ENCODE measurements around the gene QKI. TPM values are rescaled to one million over a fixed set of nuclear protein-coding genes. Genes with fewer than 3 reads are reported as not detected.
"Not testable (repeated sequence)": the region's sequence is repeated elsewhere in the genome, so short reads cannot be mapped to it uniquely, and the experiment has no call there.

The QKI gene
- total and polyA plus RNA-seq, 2 of the 8 experiments (the other 6 are each of a cell fraction or from before 2014, with no cell fraction given) = 181 to 183 TPM

DNA sequence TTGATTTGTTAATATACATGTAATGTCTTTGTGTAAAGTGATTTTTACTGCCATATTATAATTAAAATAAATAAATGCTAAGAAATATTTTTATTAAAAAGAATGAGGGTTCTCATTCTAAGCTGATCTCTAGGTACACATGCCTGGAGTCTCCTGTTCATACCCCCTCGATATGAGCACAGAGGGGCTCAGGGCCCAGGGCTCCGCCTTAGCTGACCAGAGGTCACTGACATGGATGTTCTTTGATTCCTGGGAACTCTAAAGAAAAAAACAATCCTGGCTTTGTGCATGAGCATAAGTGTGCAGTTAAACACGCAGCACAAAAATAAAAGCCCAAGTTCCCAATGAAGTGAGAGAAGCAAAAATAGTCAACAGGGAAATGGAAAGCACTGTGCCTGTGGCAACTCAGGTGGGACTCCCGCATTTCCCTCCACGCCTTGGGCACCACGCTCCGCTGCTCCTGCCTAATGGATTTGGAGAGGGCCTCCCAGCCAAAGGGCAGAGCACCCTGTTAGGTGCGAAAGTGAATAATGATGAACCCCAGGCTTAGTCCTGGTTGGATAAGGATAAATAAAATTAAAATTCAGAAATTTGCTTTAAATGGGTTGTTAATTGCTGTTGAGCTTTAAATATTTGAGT lies 33.3 kb upstream of the QKI start (continued):
- TF ChIP-seq KDM5A (IDR thresholded peaks at IDR 0.05; ENCODE audit: low read length) = no peak
- no peak for TF ChIP-seq CHD1 (IDR thresholded peaks at IDR 0.05; ENCODE audit: low read depth, low read length)
- TF ChIP-seq ZNF274 (IDR thresholded peaks at IDR 0.05; ENCODE audit: borderline replicate concordance, extremely low read depth, low read length) = no peak
- TF ChIP-seq SP4 (IDR thresholded peaks at IDR 0.05; ENCODE audit: low read length) = no peak

- H3K4me1 ChIP-seq (replicated peaks in 1 of 4; ENCODE audit: control insufficient read depth in 3 of 4, insufficient read depth in 4 of 4, low read length in 3 of 4); POLR2A ChIA-PET (ENCODE audit: partially characterized antibody); H2AFZ ChIP-seq (ENCODE audit: low read length); H2AK5ac ChIP-seq (ENCODE audit: low read depth, low read length); H3K9me3 ChIP-seq (ENCODE audit: insufficient read depth in 2 of 2, low read depth in 1 of 2, low read length in 1 of 2); H3K4me3 ChIP-seq (ENCODE audit: extremely low read depth in 1 of 4, insufficient read depth in 2 of 4, low read depth in 3 of 4, low read length in 4 of 4); H3K56ac ChIP-seq (replicated peaks; ENCODE audit: insufficient read length, low read depth, low read length); H3K23me2 ChIP-seq (ENCODE audit: low read depth, low read length); H2BK120ac ChIP-seq (replicated peaks; ENCODE audit: low read depth, low read length); H2BK12ac ChIP-seq (ENCODE audit: low read depth, low read length); H3K27me3 ChIP-seq (replicated peaks in 1 of 4; ENCODE audit: control insufficient read depth in 3 of 4, extremely low read depth in 1 of 4, insufficient read depth in 3 of 4, low read length in 3 of 4); DNase-seq (ENCODE audit: low read depth in 1 of 2, low spot score in 2 of 2); CTCF ChIA-PET (ENCODE audit: partially characterized antibody); FAIRE-seq; H3K79me2 ChIP-seq (ENCODE audit: control insufficient read depth in 1 of 2, insufficient read depth in 2 of 2, low read length in 2 of 2); H3K79me1 ChIP-seq (ENCODE audit: low read depth, low read length); H4K91ac ChIP-seq (replicated peaks; ENCODE audit: insufficient read length, low read length); H3K18ac ChIP-seq (ENCODE audit: extremely low read depth, low read length); H3K9ac ChIP-seq (replicated peaks in 1 of 4; ENCODE audit: extremely low read depth in 1 of 4, low read depth in 3 of 4, low read length in 3 of 4); H3K36me3 ChIP-seq (ENCODE audit: control insufficient read depth in 2 of 4, insufficient read depth in 4 of 4, low read length in 3 of 4); H3K4me2 ChIP-seq (ENCODE audit: insufficient read depth in 1 of 2, low read depth in 2 of 2, low read length in 2 of 2); H3K4ac ChIP-seq (replicated peaks; ENCODE audit: insufficient read length, low read depth, low read length); H4K8ac ChIP-seq (ENCODE audit: extremely low read depth, insufficient read depth, low read length); H3K14ac ChIP-seq (ENCODE audit: insufficient read length); H3K27ac ChIP-seq (ENCODE audit: low read depth, low read length); H4K5ac ChIP-seq (ENCODE audit: insufficient read length, low read depth, low read length); H2BK5ac ChIP-seq (ENCODE audit: low read depth, low read length); H2BK20ac ChIP-seq (ENCODE audit: low read length); H3K23ac ChIP-seq (ENCODE audit: insufficient read length); H2BK15ac ChIP-seq (ENCODE audit: low read length); H4K20me1 ChIP-seq (replicated peaks in 1 of 2; ENCODE audit: control insufficient read depth in 1 of 2, insufficient read depth in 2 of 2, low read length in 2 of 2): not testable (repeated sequence)
- WGBS, 2 experiments (ENCODE audit: extremely low coverage in 1 of 2, insufficient coverage in 1 of 2, insufficient read length in 1 of 2, insufficient replicate concordance in 2 of 2, low coverage in 1 of 2, low lambda C conversion rate in 2 of 2, missing lambda C conversion rate in 1 of 2) = 73% methylated on average over 2 of the region's 3 CpGs; no CpG with 5 or more reads in 1 of the 2 experiments
These were observed 31.1 kb upstream of the QKI start for GRCh38 chr6:163383396-163383795.
